Measurements from ENCODE around the gene LARP1. TPM values are rescaled to one million over a fixed set of nuclear protein-coding genes. Genes with fewer than 3 reads are reported as not detected.
"Not testable (repeated sequence)": the region's sequence is repeated elsewhere in the genome, so short reads cannot be mapped to it uniquely, and the experiment has no call there.

The LARP1 gene
- total RNA-seq, 6 experiments from 2014 or later = 58.2 to 85.7 (median 73.0) TPM

DNA sequence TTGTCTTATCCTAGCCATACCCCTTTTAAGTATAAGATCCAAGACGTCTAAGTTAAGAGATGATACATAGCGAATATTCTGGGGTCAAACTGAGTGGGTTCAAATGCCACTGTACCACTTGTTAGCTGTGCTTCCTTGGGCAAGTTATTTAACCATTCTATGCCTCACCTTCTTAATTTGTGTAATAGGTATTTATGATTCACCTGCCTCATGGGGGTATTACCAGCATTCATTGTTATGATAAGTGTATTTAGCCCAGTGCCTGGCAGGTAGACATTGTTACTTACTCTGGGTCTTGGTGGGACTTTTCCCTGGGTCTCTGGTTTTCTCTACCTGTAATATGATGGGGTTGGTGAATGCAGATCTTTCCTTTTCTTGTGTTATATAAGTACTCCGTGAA is 3.8 kb downstream of the LARP1 start:
- H3K36me3 ChIP-seq = no peaks in the 10 kb centered on the region
- no peak overlapping the region for H3K27ac ChIP-seq
- H3K4me1 ChIP-seq = peaks cover 0 to 34% (median 15%) of the 10 kb centered on the region in 4 donors
- no peaks in the 10 kb centered on the region for H3K9me3 ChIP-seq
- ATAC-seq = no peak
- WGBS (ENCODE audit: insufficient coverage, low coverage, low lambda C conversion rate, missing lambda C conversion rate) = 56% methylated on average over 3 of the region's 3 CpGs
- H3K27me3 ChIP-seq = no peaks in the 10 kb centered on the region
- DNase-seq = no peak
- TF ChIP-seq, protein P1, sequence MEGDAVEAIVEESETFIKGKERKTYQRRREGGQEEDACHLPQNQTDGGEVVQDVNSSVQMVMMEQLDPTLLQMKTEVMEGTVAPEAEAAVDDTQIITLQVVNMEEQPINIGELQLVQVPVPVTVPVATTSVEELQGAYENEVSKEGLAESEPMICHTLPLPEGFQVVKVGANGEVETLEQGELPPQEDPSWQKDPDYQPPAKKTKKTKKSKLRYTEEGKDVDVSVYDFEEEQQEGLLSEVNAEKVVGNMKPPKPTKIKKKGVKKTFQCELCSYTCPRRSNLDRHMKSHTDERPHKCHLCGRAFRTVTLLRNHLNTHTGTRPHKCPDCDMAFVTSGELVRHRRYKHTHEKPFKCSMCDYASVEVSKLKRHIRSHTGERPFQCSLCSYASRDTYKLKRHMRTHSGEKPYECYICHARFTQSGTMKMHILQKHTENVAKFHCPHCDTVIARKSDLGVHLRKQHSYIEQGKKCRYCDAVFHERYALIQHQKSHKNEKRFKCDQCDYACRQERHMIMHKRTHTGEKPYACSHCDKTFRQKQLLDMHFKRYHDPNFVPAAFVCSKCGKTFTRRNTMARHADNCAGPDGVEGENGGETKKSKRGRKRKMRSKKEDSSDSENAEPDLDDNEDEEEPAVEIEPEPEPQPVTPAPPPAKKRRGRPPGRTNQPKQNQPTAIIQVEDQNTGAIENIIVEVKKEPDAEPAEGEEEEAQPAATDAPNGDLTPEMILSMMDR (IDR thresholded peaks at IDR 0.05) = no peak
- TF ChIP-seq POLR2A (IDR thresholded peaks at IDR 0.05) = no peak
- intact Hi-C loops (cut with DNase I) = no loop called here
- H3K4me3 ChIP-seq = no peak overlapping the region

DNA sequence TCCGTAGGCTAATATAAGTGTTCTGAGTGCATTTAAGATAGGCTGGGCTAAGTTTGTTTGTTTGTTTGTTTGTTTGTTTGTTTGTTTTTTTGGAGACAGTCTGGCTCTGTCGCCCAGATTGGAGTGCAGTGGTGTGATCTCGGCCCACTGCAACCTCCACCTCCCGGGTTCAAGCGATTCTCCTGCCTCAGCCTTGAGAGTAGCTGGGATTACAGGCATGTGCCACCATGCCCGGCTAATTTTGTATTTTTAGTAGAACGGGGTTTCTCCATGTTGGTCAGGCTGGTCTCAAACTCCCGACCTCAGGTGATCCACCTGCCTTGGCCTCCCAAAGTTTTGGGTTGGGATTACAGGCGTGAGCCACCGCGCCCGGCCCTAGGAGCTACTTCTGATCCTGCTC is 4.7 kb downstream of the LARP1 start:
- WGBS (ENCODE audit: insufficient coverage, low coverage, low lambda C conversion rate, missing lambda C conversion rate) = 82% methylated on average over 7 of the region's 12 CpGs
- peaks cover 0 to 32% (median 11%) of the 10 kb centered on the region in 4 donors for H3K4me1 ChIP-seq
- intact Hi-C loops (cut with DNase I); H3K9me3 ChIP-seq; H3K4me3 ChIP-seq; H3K27ac ChIP-seq; ATAC-seq; DNase-seq; H3K36me3 ChIP-seq; H3K27me3 ChIP-seq: not testable (repeated sequence)

DNA sequence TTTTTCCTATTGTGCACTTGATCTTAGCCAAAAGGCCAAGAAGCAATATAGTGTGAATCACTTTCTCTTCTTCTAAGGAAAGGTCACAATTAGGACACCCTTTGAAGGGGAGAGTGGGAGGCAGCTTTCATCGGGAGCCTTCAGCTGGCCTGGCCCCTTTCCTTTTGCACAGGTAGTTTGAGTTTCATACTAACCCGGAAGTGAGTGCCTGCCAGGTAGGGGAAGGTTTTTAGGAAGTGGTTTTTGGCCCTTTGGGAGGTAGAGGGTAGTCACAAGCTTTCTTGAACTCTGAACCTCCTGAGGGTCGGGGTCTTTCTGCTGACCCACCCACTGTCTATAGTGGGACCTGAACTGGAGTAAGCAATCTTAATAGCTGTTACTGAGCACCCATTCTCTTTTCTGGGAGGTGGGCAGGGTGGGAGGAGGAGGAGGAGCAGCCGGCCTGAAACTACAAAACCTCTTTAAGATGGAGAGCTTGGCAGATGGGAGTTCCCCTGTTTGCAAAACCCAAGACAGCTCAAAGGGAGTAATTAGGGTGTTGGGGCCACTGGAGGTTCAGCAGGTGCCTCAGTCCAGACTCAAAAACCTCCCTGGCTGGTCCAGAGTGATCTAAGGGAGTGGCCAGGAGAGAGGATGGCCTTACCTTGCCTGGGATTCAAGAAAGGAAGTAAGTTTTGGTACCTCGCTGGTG is 6.0 kb downstream of the LARP1 start:
- DNase-seq = no peak
- Histone ChIP-seq H3K27me3 (no peaks in the 10 kb centered on the region), H3K27ac (no peak overlapping the region), H3K4me1 (peaks cover 0 to 45% (median 14%) of the 10 kb centered on the region in 4 donors), H3K9me3 (no peaks in the 10 kb centered on the region), H3K36me3 (no peaks in the 10 kb centered on the region), H3K4me3 (no peak overlapping the region)
- intact Hi-C loops (cut with DNase I) = no loop called here
- TF ChIP-seq POLR2A (IDR thresholded peaks at IDR 0.05) = no peak
- TF ChIP-seq, protein P1 (IDR thresholded peaks at IDR 0.05) = no peak
- 55% methylated on average over 4 of the region's 5 CpGs for WGBS (ENCODE audit: insufficient coverage, low coverage, low lambda C conversion rate, missing lambda C conversion rate)
- no peak for ATAC-seq

DNA sequence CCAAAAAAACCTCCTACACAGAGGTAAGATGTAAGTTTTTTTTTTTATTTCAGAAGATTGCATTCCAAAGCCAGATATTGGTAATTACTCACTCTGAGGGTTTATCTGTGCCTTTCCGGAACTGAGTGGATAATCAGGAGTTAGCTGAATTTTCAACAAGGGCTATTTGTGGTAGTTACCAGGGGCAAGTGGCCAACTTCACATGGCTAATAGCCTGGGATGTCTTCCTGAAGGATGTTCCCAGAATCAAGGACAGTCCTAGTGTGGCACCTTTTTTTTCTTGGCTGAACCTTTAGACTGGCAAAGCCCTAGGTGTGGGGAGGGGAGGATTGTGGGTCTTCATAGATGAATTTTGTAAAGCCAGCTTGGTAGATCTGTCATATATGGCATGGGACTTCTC is 7.1 kb downstream of the LARP1 start:
- Histone ChIP-seq H3K4me1 (peaks cover 0 to 55% (median 14%) of the 10 kb centered on the region in 4 donors), H3K4me3 (no peak overlapping the region), H3K36me3 (no peaks in the 10 kb centered on the region), H3K27ac (no peak overlapping the region), H3K27me3 (no peaks in the 10 kb centered on the region), H3K9me3 (no peaks in the 10 kb centered on the region)
- ATAC-seq (no peak), DNase-seq (no peak)
- intact Hi-C loops (cut with DNase I) = no loop called here
- WGBS (ENCODE audit: insufficient coverage, low coverage, low lambda C conversion rate, missing lambda C conversion rate) = 75% methylated on average over 1 of the region's 1 CpG
- no peak for TF ChIP-seq POLR2A (IDR thresholded peaks at IDR 0.05)
- TF ChIP-seq, protein P1 (IDR thresholded peaks at IDR 0.05) = no peak

DNA sequence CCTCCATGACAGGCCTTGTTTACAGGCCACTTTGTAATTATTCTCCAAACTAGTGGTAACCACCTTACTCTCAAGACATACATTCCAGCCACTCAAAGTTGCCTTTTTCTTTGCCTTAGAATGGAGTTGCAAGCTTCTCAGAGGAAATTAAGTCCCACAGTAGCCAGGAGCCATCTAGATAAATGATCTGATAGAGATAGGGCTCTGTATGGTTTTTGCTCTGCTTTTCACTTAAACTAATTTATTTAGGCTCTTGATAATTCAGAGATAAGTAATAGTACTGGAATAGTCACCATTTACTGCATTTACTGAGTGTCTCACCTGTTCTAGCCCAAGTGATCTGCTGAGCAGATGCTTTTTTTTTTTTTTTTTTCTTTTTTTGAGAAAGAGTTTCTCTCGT is 7.5 kb downstream of the LARP1 start:
- ATAC-seq (no peak), DNase-seq (no peak)
- no peaks in the 10 kb centered on the region for H3K27me3 ChIP-seq
- no peaks in the 10 kb centered on the region for H3K9me3 ChIP-seq
- TF ChIP-seq POLR2A (IDR thresholded peaks at IDR 0.05) = no peak
- TF ChIP-seq, protein P1 (IDR thresholded peaks at IDR 0.05) = no peak
- H3K27ac ChIP-seq = no peak overlapping the region
- intact Hi-C loops (cut with DNase I) = no loop called here
- H3K36me3 ChIP-seq = no peaks in the 10 kb centered on the region
- H3K4me3 ChIP-seq = no peak overlapping the region
- H3K4me1 ChIP-seq = peaks cover 0 to 58% (median 14%) of the 10 kb centered on the region in 4 donors
- 75% methylated on average over 1 of the region's 1 CpG for WGBS (ENCODE audit: insufficient coverage, low coverage, low lambda C conversion rate, missing lambda C conversion rate)

Measured in right lobe of liver (tissue), 6 donors.